ENCODE measurements around the gene NDUFAF4.

The NDUFAF4 gene

GRCh38 chr6:96927660-96928059 lies 30.0 kb upstream of the NDUFAF4 start:
- no peak overlapping the region for H3K4me3 ChIP-seq (ENCODE audit: insufficient read depth, low read length, poor library complexity, severe bottlenecking)
- no peak overlapping the region for H3K27ac ChIP-seq (ENCODE audit: low read depth, low read length)
- no peak overlapping the region for H3K4me2 ChIP-seq (ENCODE audit: low read depth, low read length, poor library complexity, severe bottlenecking)
- H3K36me3 ChIP-seq (ENCODE audit: low read length): 0 out of 2 replicates have a peak, but pooled peaks cover 2% of the 10 kb centered on the region
- H3F3A ChIP-seq (ENCODE audit: insufficient read depth): peaks cover 10% of the 10 kb centered on the region
- no peaks in the 10 kb centered on the region for H4K20me1 ChIP-seq (ENCODE audit: low read depth, low read length)
- H3K9me2 ChIP-seq (replicated peaks; ENCODE audit: insufficient read depth, low read length): no peaks in the 10 kb centered on the region
- H2AFZ ChIP-seq (ENCODE audit: low read depth, low read length, severe bottlenecking): no peak overlapping the region
- H3K9me3 ChIP-seq (ENCODE audit: insufficient read depth, low read length): no peaks in the 10 kb centered on the region
- no peak for TF ChIP-seq CTCF (IDR thresholded peaks at IDR 0.05; ENCODE audit: insufficient read depth, low read length, poor library complexity, severe bottlenecking)
- TF ChIP-seq EZH2phosphoT487 (conservative IDR thresholded peaks at IDR 0.05; ENCODE audit: low read length): no peak
- no peaks in the 10 kb centered on the region for H3K27me3 ChIP-seq (ENCODE audit: low read length)
- H3K79me2 ChIP-seq (ENCODE audit: insufficient read depth, low read length): no peaks in the 10 kb centered on the region
- H3K9ac ChIP-seq (ENCODE audit: low read length): no peak overlapping the region

GRCh38 chr6:96926425-96926824 lies 28.7 kb upstream of the NDUFAF4 start:
- H3K4me3 ChIP-seq (ENCODE audit: insufficient read depth, low read length, poor library complexity, severe bottlenecking): no peak overlapping the region
- no peak overlapping the region for H3K27ac ChIP-seq (ENCODE audit: low read depth, low read length)
- H4K20me1 ChIP-seq (ENCODE audit: low read depth, low read length): no peaks in the 10 kb centered on the region
- peak overlapping the region; percentile 99 for H3K4me2 ChIP-seq (ENCODE audit: low read depth, low read length, poor library complexity, severe bottlenecking)
- H2AFZ ChIP-seq (ENCODE audit: low read depth, low read length, severe bottlenecking): no peak overlapping the region
- peaks cover 10% of the 10 kb centered on the region for H3F3A ChIP-seq (ENCODE audit: insufficient read depth)
- H3K9me3 ChIP-seq (ENCODE audit: insufficient read depth, low read length): no peaks in the 10 kb centered on the region
- no peaks in the 10 kb centered on the region for H3K27me3 ChIP-seq (ENCODE audit: low read length)
- H3K79me2 ChIP-seq (ENCODE audit: insufficient read depth, low read length): no peaks in the 10 kb centered on the region
- 0 out of 2 replicates have a peak overlapping the region, but pooled peaks have one; percentile 74 for H3K9ac ChIP-seq (ENCODE audit: low read length)
- no peak for TF ChIP-seq EZH2phosphoT487 (conservative IDR thresholded peaks at IDR 0.05; ENCODE audit: low read length)
- no peak for TF ChIP-seq CTCF (IDR thresholded peaks at IDR 0.05; ENCODE audit: insufficient read depth, low read length, poor library complexity, severe bottlenecking)
- 0 out of 2 replicates have a peak, but pooled peaks cover 2% of the 10 kb centered on the region for H3K36me3 ChIP-seq (ENCODE audit: low read length)
- no peaks in the 10 kb centered on the region for H3K9me2 ChIP-seq (replicated peaks; ENCODE audit: insufficient read depth, low read length)

GRCh38 chr6:96925290-96925687 lies 27.6 kb upstream of the NDUFAF4 start:
- H3K9me3 ChIP-seq (ENCODE audit: insufficient read depth, low read length): no peaks in the 10 kb centered on the region
- H3K79me2 ChIP-seq (ENCODE audit: insufficient read depth, low read length): no peaks in the 10 kb centered on the region
- 0 out of 2 replicates have a peak, but pooled peaks cover 2% of the 10 kb centered on the region for H3K36me3 ChIP-seq (ENCODE audit: low read length)
- peak overlapping the region; percentile 96 for H3K4me3 ChIP-seq (ENCODE audit: insufficient read depth, low read length, poor library complexity, severe bottlenecking)
- peak overlapping the region; percentile 99 for H3K4me2 ChIP-seq (ENCODE audit: low read depth, low read length, poor library complexity, severe bottlenecking)
- no peaks in the 10 kb centered on the region for H4K20me1 ChIP-seq (ENCODE audit: low read depth, low read length)
- no peaks in the 10 kb centered on the region for H3K9me2 ChIP-seq (replicated peaks; ENCODE audit: insufficient read depth, low read length)
- H2AFZ ChIP-seq (ENCODE audit: low read depth, low read length, severe bottlenecking): peak overlapping the region; percentile 98
- TF ChIP-seq EZH2phosphoT487 (conservative IDR thresholded peaks at IDR 0.05; ENCODE audit: low read length): no peak
- TF ChIP-seq CTCF (IDR thresholded peaks at IDR 0.05; ENCODE audit: insufficient read depth, low read length, poor library complexity, severe bottlenecking): no peak
- peak overlapping the region; percentile 53 for H3K27ac ChIP-seq (ENCODE audit: low read depth, low read length)
- peak overlapping the region; percentile 74 for H3K9ac ChIP-seq (ENCODE audit: low read length)
- H3K27me3 ChIP-seq (ENCODE audit: low read length): no peaks in the 10 kb centered on the region
- peaks cover 10% of the 10 kb centered on the region for H3F3A ChIP-seq (ENCODE audit: insufficient read depth)
